Bronchial epithelial cell (primary cell): Measurements from ENCODE around the gene FNBP1. TPM values are rescaled to one million over a fixed set of nuclear protein-coding genes. Genes with fewer than 3 reads are reported as not detected.
A peak's percentile ranks its signal among the peaks of the same experiment; 100 is the strongest.

Experiments used
- DNase-seq: peaks from one replicate; pipeline ENCODE4 v3.0.0-alpha.2; 2010; ENCODE audit warnings: low read depth
- FAIRE-seq: peaks from 2 replicates; lab custom pipeline; 2011; peaks lifted over from hg19 to GRCh38; lab: Jason Lieb, UNC
- H3K27me3 ChIP-seq: 2 replicates; pipeline ENCODE4 v1.5.1; 2011; ENCODE audit warnings: low read length; ENCODE audit not compliant: control insufficient read depth, insufficient read depth
- H3K36me3 ChIP-seq: 2 replicates; pipeline ENCODE4 v1.5.1; 2011; ENCODE audit warnings: low read length; ENCODE audit not compliant: control insufficient read depth, insufficient read depth
- H3K4me3 ChIP-seq: 2 replicates; pipeline ENCODE4 v1.5.1; 2011; ENCODE audit warnings: mild to moderate bottlenecking, low read depth, low read length, control low read depth
- CTCF ChIP-seq: IDR thresholded peaks from 2 replicates; pipeline ENCODE4 v1.5.1; 2011; ENCODE audit warnings: mild to moderate bottlenecking, moderate library complexity, low read length, control low read depth, inconsistent platforms; ENCODE audit not compliant: insufficient read depth, severe bottlenecking
- total RNA-seq: library from RNA; depleted of rRNA; stranded (reverse); fragments of >200 nt; gene quantifications from 2 replicates; pipeline ENCODE4 v1.2.1, GENCODE V29; 2014

FNBP1 gene
- total RNA-seq, 1 donor from 2014 or later, result 13.4 TPM

DNA sequence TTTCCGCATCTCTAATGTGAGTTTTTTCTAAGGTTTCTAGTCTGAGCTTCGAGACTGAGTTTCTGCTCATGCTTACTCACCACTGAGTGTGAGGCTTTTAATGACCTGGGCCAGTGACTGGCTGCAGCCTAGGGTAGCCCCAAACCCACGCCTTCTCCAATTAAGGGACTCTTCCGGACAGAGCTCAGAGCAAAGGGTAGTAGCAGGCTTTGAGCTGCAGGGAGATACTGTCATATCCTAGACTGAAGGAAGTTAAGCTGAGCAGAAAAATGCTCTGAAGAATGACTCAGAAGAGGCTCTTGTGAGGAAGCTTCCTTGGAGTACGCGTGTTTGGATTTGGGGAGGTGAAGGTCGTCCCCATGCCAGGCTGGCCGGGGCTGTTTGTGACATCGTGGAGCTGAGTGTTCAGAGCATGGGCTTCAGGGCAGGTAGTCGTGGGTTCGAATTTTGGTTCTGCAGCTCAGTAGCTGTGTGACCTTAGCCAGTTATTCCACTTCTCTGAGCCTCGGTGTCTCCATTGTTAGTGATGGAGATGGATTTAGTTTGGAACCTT, 204.2 kb downstream of the FNBP1 start:
- Histone ChIP-seq H3K36me3 (peaks cover 3% of the 10 kb centered on the region), H3K4me3 (no peak overlapping the region), H3K27me3 (no peaks in the 10 kb centered on the region)
- no peak for FAIRE-seq
- DNase-seq, result peak; percentile 35
- TF ChIP-seq CTCF, result no peak

Other genes starting within 250 kb of the FNBP1 start
- gene TOR1B, start 240.0 kb downstream of the FNBP1 start, total RNA-seq, result 20.7 and 27.9 TPM in 2 replicates
- 12.7 and 19.2 TPM in 2 replicates for gene TOR1A, start 219.1 kb downstream of the FNBP1 start, total RNA-seq
- gene C9orf78, start 207.9 kb downstream of the FNBP1 start, total RNA-seq, result 55.8 and 65.8 TPM in 2 replicates
- 5.5 and 6.7 TPM in 2 replicates for gene USP20, start 207.7 kb downstream of the FNBP1 start, total RNA-seq
- 20.4 and 21.6 TPM in 2 replicates for gene GPR107, start 10.7 kb upstream of the FNBP1 start, total RNA-seq
- 22.9 and 26.6 TPM in 2 replicates for gene NCS1, start 129.2 kb upstream of the FNBP1 start, total RNA-seq
- gene HMCN2, start 222.6 kb upstream of the FNBP1 start, total RNA-seq, result under 0.01 TPM in 2 replicates